Spleen (tissue), 7 donors: ENCODE results near the gene TMEM158.

ENCODE experiments used
- POLR2AphosphoS5 ChIP-seq, 3 donors: sonication (generic); formaldehyde crosslinking; IDR thresholded peaks; one replicate each; pipeline ENCODE4 v1.5.1; 2017; ENCODE audit warnings: antibody characterized with exemption in 3 of 3
- TF ChIP-seq, protein P1 (sequence below), 11 experiments: fragments of 200-600 bp in 7 of 11; fragments of 450-650 bp in 4 of 11; sonication (generic) in 4 of 11; IDR thresholded peaks in 8 of 11; conservative IDR thresholded peaks in 3 of 11; 1 replicate in 7 of 11; 2 replicates in 4 of 11; pipeline versions ENCODE4 v1.4.0 to v1.8.0; 2016 to 2021; ENCODE audit warnings: antibody characterized with exemption in 11 of 11, inconsistent platforms in 4 of 11, mild to moderate bottlenecking in 1 of 11
- donor health status: DM: no; HTN: no; CAD: no; lungs with moderate emphysema.
- donor health status: DM: no; HTN: no; CAD: no.
- donor health status: DM: no; HTN: no; CAD: no.

DNA sequence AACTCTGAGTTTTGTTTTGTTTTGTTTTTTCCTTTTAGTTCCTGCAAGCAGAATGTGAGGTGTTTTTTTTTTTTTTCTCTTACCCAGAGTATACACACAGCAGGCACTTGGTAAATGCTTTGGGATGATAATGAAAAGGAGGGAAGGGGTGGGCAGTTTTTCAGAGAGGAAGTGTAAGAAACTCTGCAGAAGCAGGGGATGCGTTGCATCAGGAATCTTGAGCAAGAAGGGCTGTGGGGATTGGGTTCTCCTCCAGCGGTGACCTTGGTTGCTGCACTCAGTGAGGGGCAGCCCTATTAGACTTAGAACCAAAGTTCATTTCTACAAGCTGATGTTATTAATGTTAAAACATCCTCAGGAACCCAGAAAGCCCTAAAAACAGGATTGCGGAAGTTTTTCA is 32.2 kb upstream of the TMEM158 start:
- TF ChIP-seq, protein P1, sequence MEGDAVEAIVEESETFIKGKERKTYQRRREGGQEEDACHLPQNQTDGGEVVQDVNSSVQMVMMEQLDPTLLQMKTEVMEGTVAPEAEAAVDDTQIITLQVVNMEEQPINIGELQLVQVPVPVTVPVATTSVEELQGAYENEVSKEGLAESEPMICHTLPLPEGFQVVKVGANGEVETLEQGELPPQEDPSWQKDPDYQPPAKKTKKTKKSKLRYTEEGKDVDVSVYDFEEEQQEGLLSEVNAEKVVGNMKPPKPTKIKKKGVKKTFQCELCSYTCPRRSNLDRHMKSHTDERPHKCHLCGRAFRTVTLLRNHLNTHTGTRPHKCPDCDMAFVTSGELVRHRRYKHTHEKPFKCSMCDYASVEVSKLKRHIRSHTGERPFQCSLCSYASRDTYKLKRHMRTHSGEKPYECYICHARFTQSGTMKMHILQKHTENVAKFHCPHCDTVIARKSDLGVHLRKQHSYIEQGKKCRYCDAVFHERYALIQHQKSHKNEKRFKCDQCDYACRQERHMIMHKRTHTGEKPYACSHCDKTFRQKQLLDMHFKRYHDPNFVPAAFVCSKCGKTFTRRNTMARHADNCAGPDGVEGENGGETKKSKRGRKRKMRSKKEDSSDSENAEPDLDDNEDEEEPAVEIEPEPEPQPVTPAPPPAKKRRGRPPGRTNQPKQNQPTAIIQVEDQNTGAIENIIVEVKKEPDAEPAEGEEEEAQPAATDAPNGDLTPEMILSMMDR (IDR thresholded peaks at IDR 0.05 in 8 of 11, conservative IDR thresholded peaks at IDR 0.05 in 3 of 11): no peak
- TF ChIP-seq POLR2AphosphoS5 (IDR thresholded peaks at IDR 0.05): no peak
